GM19468 (cell line): ENCODE results near the gene PRKAG2.

Experiments
- ATAC-seq: cut with Tn5 transposase; IDR thresholded peaks from one replicate; pipeline ENCODE4 v1.9.1; 2021; ENCODE audit warnings: mild to moderate bottlenecking, moderate library complexity, moderate number of reproducible peaks; ENCODE audit not compliant: unreplicated experiment; ENCODE audit errors: extremely low read depth

Gene PRKAG2

GRCh38 chr7:151869109-151869428, 7.8 kb downstream of the PRKAG2 start:
- ATAC-seq = no peak

DNA sequence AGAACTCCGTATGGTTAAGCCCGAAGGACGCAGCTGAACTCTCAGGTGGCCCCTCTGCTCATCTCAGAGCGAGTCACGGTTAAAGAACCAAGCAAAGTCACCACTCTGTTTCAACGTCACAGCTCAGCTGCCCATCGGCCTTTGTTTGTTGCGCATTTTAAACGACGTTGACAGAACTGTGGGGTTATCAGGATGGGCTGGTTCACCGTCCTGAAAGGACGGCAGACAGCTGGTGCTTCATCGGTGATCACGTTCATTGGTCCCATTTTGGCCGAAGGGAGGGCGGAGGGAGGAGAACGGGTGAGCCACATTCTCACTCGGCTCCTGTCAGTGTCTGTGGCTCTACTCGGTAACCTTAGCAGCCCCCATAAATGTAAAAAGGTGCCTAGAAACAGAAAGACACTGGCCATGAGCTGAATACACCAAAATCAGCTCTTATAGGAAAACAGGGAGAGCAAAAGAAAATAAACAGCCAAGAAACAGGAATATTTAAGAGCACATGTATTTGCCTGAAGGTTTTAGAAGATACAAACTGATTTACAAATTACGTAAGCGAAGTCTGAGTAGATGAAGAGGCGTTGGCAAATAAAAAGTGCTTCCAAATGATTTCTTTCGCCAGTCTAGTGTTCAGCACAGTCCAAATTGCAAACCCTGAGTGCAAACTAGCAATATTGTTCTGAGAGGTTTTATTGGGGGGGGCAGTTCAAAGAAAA, 8.4 kb downstream of the PRKAG2 start:
- no peak for ATAC-seq

- ATAC-seq = no peak
These were observed 9.0 kb downstream of the PRKAG2 start for GRCh38 chr7:151867912-151868311.

DNA sequence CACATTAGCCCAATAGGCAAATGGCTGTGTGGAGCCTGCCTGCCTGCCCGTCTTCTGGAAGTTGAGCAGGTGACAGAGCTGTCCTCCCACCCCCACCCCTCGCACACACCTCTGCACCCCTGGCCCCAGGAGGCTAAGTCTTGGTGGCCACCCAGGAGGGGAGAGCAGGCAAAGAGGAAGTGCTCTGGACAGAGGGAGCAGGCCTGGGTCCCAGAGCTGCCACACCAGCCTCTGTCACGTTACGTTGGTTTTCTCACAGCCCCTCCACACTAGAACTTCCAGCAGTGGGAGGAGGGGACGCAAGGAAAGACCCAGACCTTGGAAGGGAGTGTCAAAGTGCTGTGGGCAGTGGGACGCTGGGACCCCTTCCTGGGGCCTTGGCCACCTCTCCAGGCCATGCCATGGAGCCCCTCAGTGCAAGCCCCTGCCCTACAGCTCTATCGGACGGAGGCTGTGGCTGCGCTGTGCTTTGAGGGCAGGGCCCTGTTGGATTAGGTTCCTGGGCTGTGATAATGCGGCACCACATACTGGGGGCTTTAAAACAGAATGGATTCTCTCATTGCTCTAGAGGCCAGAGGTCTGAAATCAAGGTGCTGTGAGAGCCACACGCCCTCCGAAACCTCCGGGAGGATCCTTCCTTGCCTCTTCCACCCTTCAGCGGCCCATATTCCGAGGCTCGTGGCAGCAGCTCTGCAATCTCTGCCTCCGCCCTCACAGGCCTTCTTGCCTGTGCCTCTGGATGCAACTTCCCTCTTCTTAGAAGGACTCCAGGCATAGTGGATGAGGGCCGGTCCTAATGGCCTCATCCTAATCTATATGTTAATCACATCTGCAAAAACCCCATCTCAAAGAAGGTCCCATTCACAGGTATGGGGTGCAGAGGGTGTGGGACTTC, 9.9 kb downstream of the PRKAG2 start:
- no peak for ATAC-seq

DNA sequence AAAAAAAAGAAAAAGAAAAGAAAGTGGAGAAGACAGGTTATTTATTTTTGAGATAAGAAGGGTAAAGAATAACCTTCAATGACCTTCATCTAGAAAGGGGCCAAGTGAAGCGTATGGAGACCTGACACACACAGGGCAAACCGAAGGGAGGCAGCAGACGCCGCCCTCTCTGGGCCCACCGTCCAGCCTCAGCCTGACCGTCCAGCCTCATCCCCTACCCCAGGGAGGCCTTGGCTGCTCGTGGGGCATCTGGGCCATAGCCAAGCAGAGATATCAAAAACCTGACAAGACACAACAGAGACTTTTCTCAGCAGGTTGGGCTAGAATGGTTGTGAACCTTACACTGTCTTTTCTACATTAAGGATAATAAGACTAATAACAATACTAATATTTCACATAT, 10.9 kb downstream of the PRKAG2 start:
- ATAC-seq = no peak

- ATAC-seq = no peak
These were observed 11.7 kb downstream of the PRKAG2 start for GRCh38 chr7:151865070-151865670.

DNA sequence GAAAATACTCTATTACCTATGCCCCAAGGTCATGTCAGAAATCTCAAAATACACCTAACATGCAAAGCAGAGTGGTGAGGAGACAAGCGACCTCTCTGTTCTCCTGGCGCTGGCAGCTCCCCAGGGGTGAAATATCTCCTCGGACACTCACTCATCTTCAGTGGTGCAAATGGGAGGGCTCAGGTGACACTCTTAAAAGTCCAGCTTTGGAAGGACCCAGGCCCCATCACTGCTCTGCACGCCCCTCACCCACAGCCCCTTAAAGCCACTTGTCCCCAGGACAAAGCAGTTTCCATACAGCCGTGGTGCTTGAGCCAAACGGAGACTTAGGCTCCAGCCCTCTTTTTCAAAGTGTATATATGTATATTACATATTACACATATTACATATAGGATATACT, 12.4 kb downstream of the PRKAG2 start:
- no peak for ATAC-seq

DNA sequence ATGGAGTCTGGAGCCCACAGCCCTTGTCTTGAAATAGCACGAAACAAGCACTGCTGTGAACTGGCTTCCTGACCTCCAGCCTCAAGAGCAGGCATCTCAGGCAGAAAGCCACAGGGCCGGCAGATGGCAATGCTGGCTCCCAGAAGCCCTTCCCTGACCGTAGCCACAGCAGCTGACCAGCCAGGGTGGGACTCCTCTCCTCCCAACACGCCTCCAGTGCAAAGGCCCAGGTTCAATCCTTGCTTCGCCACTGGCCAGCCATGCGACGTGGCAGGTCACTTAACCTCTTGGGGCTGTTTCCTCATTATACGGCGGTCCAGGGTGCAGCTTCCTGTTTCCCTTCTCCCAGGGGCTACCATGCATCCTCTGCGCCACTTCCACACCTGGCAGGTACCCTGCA, 12.8 kb downstream of the PRKAG2 start:
- ATAC-seq = no peak

- no peak for ATAC-seq
These were observed 13.4 kb downstream of the PRKAG2 start for GRCh38 chr7:151863386-151864079.

- ATAC-seq = no peak
These were observed 14.1 kb downstream of the PRKAG2 start for GRCh38 chr7:151862606-151863381.

GRCh38 chr7:151861881-151862280, 15.0 kb downstream of the PRKAG2 start:
- ATAC-seq = no peak

- ATAC-seq = no peak
These were observed 16.1 kb downstream of the PRKAG2 start for GRCh38 chr7:151860771-151861170.

GRCh38 chr7:151859948-151860685, 16.8 kb downstream of the PRKAG2 start:
- no peak for ATAC-seq

GRCh38 chr7:151859111-151859947, 17.6 kb downstream of the PRKAG2 start:
- no peak for ATAC-seq

DNA sequence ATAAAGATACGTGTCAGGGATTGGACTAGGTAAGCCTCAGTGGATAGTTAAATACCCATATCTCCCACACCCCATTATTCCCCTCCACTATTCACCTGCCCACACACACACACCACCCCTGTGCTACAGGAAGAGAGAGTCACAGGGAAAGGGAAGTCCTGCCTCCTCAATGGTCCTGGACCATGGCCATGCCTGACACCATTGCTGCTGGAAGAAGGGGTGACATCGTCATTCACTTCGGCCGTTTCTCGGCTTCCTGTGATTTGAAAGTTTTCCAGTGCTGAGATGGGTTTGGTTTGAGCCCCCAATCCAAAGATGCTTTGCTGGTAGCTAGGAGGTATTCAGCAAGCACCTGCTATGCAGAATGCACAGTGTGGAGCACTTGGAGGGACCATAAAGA, 18.5 kb downstream of the PRKAG2 start:
- no peak for ATAC-seq

GRCh38 chr7:151857866-151858450, 19.0 kb downstream of the PRKAG2 start:
- ATAC-seq = no peak

DNA sequence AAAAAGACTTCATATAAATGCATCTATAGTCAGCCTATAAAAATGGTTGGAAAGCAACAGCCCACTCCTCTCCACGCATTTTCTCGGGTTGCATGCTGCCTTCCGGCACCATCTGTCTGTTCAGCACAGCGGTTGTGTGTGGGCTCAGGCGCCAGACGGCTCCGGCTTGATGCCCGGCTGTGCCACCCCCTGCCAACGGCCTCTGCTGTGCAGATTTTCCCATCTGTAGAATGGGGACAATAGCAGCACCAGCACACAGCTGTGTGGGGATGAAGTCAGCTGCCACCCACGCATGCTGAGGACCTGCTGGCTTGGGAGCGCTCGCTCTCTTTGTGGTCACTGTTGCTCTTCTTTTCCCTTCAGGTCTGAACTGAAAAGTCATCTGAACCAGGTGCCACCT, 19.5 kb downstream of the PRKAG2 start:
- no peak for ATAC-seq

GRCh38 chr7:151856516-151856915, 20.4 kb downstream of the PRKAG2 start:
- ATAC-seq = no peak
